ENCODE results near the gene LRIF1. TPM values are rescaled to one million over a fixed set of nuclear protein-coding genes. Genes with fewer than 3 reads are reported as not detected.

Gene LRIF1
- total RNA-seq, 1 donor from 2014 or later: 13.7 TPM

Other genes starting within 250 kb of the LRIF1 start
- 30.1 TPM for gene CD53, start 90.8 kb downstream of the LRIF1 start, total RNA-seq (ENCODE audit: insufficient read depth, low replicate concordance)
- gene DRAM2, start 176.2 kb upstream of the LRIF1 start, total RNA-seq (ENCODE audit: insufficient read depth, low replicate concordance): 19.0 TPM
- gene CEPT1, start 176.3 kb upstream of the LRIF1 start, total RNA-seq (ENCODE audit: insufficient read depth, low replicate concordance): 58.3 TPM
- 13.2 TPM for gene DENND2D, start 236.7 kb upstream of the LRIF1 start, total RNA-seq (ENCODE audit: insufficient read depth, low replicate concordance)

All from umbilical cord (tissue), 1 donor.